GM12878 (cell line): ENCODE measurements around the gene RNF149. TPM values are rescaled to one million over a fixed set of nuclear protein-coding genes. Genes with fewer than 3 reads are reported as not detected.

ENCODE experiments used
- ATAC-seq: fragments of 200-7000 bp; cut with Tn5 transposase; 3 replicates; pipeline ENCODE4 v1.9.1; 2020; ENCODE audit warnings: mild to moderate bottlenecking, moderate library complexity
- BruUV-seq: library from RNA; stranded (reverse); fragments of 400-500 nt; replicated peaks from 2 replicates; lab custom pipeline; 2021; lab: Mats Ljungman, UMichigan
- CTCF ChIA-PET: fragments of 300-600 bp; sonication (Branson Sonifier 250); formaldehyde crosslinking; extraction: SDS; loops from one replicate; lab custom pipeline; 2021; ENCODE audit warnings: inconsistent platforms; lab: Yijun Ruan, JAX
- POLR2A ChIA-PET: fragments of 350-600 bp; formaldehyde crosslinking; extraction: SDS; loops from one replicate; lab custom pipeline; 2021; ENCODE audit warnings: inconsistent platforms; lab: Charles Lee
- RAD21 ChIA-PET: fragments of 300-600 bp; sonication (Branson Sonifier 250); formaldehyde crosslinking; loops from one replicate; lab custom pipeline; 2023; ENCODE audit warnings: antibody characterized with exemption; ENCODE audit not compliant: unreplicated experiment; lab: Charles Lee
- SMC1A ChIA-PET: fragments of 300-600 bp; sonication (Branson Sonifier 250); formaldehyde crosslinking; loops from one replicate; lab custom pipeline; 2023; ENCODE audit not compliant: unreplicated experiment, uncharacterized antibody; lab: Charles Lee
- DNase-seq: peaks from one replicate; pipeline ENCODE4 v3.0.0-alpha.2; 2011; ENCODE audit warnings: low read depth, low spot score
- FAIRE-seq: peaks from 3 replicates; lab custom pipeline; 2011; peaks lifted over from hg19 to GRCh38; lab: Jason Lieb, UNC
- H2AFZ ChIP-seq: 2 replicates; pipeline ENCODE4 v1.6.0; 2011; ENCODE audit warnings: low read depth, low read length, control low read depth; ENCODE audit not compliant: control insufficient read depth
- H3K27ac ChIP-seq: 2 replicates; pipeline ENCODE4 v1.5.1; 2011; ENCODE audit warnings: control low read depth; ENCODE audit not compliant: control insufficient read depth, insufficient read depth
- H3K27me3 ChIP-seq, 2 experiments: replicated peaks in 1 of 2; 2 replicates each; pipeline versions ENCODE4 v1.6.0 to v1.6.1; 2011; ENCODE audit warnings: low read length in 1 of 2; ENCODE audit not compliant: control insufficient read depth in 2 of 2, insufficient read depth in 2 of 2
- H3K36me3 ChIP-seq, 2 experiments: 2 replicates each; pipeline ENCODE4 v1.5.1; 2011; ENCODE audit warnings: low read length in 1 of 2; ENCODE audit not compliant: control insufficient read depth in 2 of 2, insufficient read depth in 2 of 2
- H3K4me1 ChIP-seq: 2 replicates; pipeline ENCODE4 v1.6.1; 2011; ENCODE audit warnings: mild to moderate bottlenecking, low read length, moderate library complexity, mixed read lengths; ENCODE audit not compliant: control insufficient read depth, insufficient read depth
- H3K4me2 ChIP-seq: 2 replicates; pipeline ENCODE4 v1.6.0; 2011; ENCODE audit warnings: control low read depth; ENCODE audit not compliant: control insufficient read depth, insufficient read depth
- H3K4me3 ChIP-seq: fragments of 200-600 bp; sonication (generic); 2 replicates; pipeline ENCODE4 v1.5.1; 2016
- H3K79me2 ChIP-seq: 2 replicates; pipeline ENCODE4 v1.6.0; 2011; ENCODE audit warnings: low read length; ENCODE audit not compliant: control insufficient read depth, insufficient read depth
- H3K9ac ChIP-seq: 2 replicates; pipeline ENCODE4 v1.8.0; 2011; ENCODE audit warnings: low read length, control low read depth, mixed read lengths; ENCODE audit not compliant: control insufficient read depth, insufficient read depth
- H3K9me3 ChIP-seq: replicated peaks from 3 replicates; pipeline ENCODE4 v1.5.1; 2011; ENCODE audit warnings: mild to moderate bottlenecking, low read length; ENCODE audit not compliant: control insufficient read depth, insufficient read depth
- H4K20me1 ChIP-seq: 2 replicates; pipeline ENCODE4 v1.6.0; 2011; ENCODE audit not compliant: control insufficient read depth, insufficient read depth
- ASH2L ChIP-seq: fragments of 300-600, 200-600 bp; sonication (generic); IDR thresholded peaks from 2 replicates; pipeline ENCODE4 v1.6.1; 2017; ENCODE audit warnings: low read depth, mild to moderate bottlenecking, borderline replicate concordance
- BCL11A ChIP-seq: IDR thresholded peaks from 2 replicates; pipeline ENCODE4 v1.6.1; 2011; ENCODE audit warnings: low read depth, low read length
- BHLHE40 ChIP-seq, 2 experiments: fragments of 450-650 bp in 1 of 2; IDR thresholded peaks; 2 replicates each; pipeline ENCODE4 v1.6.1; 2011 to 2017; ENCODE audit warnings: low read depth in 2 of 2, borderline replicate concordance in 1 of 2, improper control_type of control experiment in 1 of 2, low read length in 1 of 2, mild to moderate bottlenecking in 1 of 2
- BRCA1 ChIP-seq: IDR thresholded peaks from 2 replicates; pipeline ENCODE4 v1.6.1; 2011; ENCODE audit warnings: low read depth, low read length, improper control_type of control experiment
- EED ChIP-seq: sonication (generic); IDR thresholded peaks from 2 replicates; pipeline ENCODE4 v1.6.1; 2016; ENCODE audit warnings: antibody characterized with exemption, low read depth
- HDAC6 ChIP-seq: fragments of 200-600 bp; sonication (generic); IDR thresholded peaks from one replicate; pipeline ENCODE4 v1.8.0; 2017; ENCODE audit warnings: antibody characterized with exemption; ENCODE audit not compliant: unreplicated experiment
- IRF4 ChIP-seq: IDR thresholded peaks from 2 replicates; pipeline ENCODE4 v1.6.1; 2011; ENCODE audit warnings: low read depth, low read length
- KAT2A ChIP-seq: conservative IDR thresholded peaks from 2 replicates; pipeline ENCODE4 v1.6.1; 2011; ENCODE audit warnings: low read depth, low read length; ENCODE audit not compliant: control insufficient read depth
- NFYB ChIP-seq: IDR thresholded peaks from 2 replicates; pipeline ENCODE4 v1.6.1; 2011; ENCODE audit warnings: low read depth, mild to moderate bottlenecking, low read length, improper control_type of control experiment, moderate library complexity; ENCODE audit not compliant: insufficient read depth
- RAD51 ChIP-seq: fragments of 450-650 bp; IDR thresholded peaks from 2 replicates; pipeline ENCODE4 v1.6.1; 2016; ENCODE audit warnings: moderate library complexity, mild to moderate bottlenecking, inconsistent platforms
- SIN3A ChIP-seq: IDR thresholded peaks from 2 replicates; pipeline ENCODE4 v1.6.1; 2012; ENCODE audit warnings: low read depth, low read length, improper control_type of control experiment
- STAT1 ChIP-seq: fragments of 450-650 bp; conservative IDR thresholded peaks from 2 replicates; pipeline ENCODE4 v1.6.1; 2014; ENCODE audit warnings: antibody characterized with exemption, mild to moderate bottlenecking
- TAF1 ChIP-seq: IDR thresholded peaks from 2 replicates; pipeline ENCODE4 v1.6.1; 2011; ENCODE audit warnings: mild to moderate bottlenecking, low read depth, low read length, borderline replicate concordance
- TCF12 ChIP-seq: IDR thresholded peaks from 2 replicates; pipeline ENCODE4 v1.6.1; 2011; ENCODE audit warnings: low read depth, mild to moderate bottlenecking, low read length
- WGBS: methylation state at CpG from one replicate; pipeline ENCODE4 v1.1.6; 2016; ENCODE audit warnings: low lambda C conversion rate; ENCODE audit not compliant: insufficient replicate concordance, insufficient coverage; ENCODE audit errors: missing lambda C conversion rate; 5-methylcytosine and 5-hydroxymethylcytosine counted together
- in situ Hi-C: fragments of 300-500 bp; cut with MboI; formaldehyde crosslinking; loops from 9 replicates; pipeline ENCODE4 v1.14.3; 2018; ENCODE audit warnings: mixed read lengths
- intact Hi-C: fragments of 100-400 bp; cut with micrococcal nuclease; formaldehyde crosslinking; loops from one replicate; pipeline ENCODE4 v1.14.2; 2022; ENCODE audit not compliant: unreplicated experiment
- polyA plus RNA-seq, 11 experiments: library from polyadenylated mRNA; depleted of rRNA in 4 of 11; unstranded in 6 of 11; stranded (reverse) in 5 of 11; fragments of >200 nt; fragmentation: Nextera tagmentation in 4 of 11; fragmentation: Illumina TruSeq in 1 of 11; extraction: Ambion mirVana in 4 of 11; extraction: Trizol in 1 of 11; gene quantifications; 1 replicate in 1 of 11; 2 replicates in 10 of 11; pipeline versions ENCODE4 v1.2.1 to v1.2.3, GENCODE V29; 2011 to 2016; ENCODE audit warnings: inconsistent platforms in 2 of 11, missing spikeins in 2 of 11, low read depth in 1 of 11
- total RNA-seq, 4 experiments: library from RNA; depleted of rRNA in 3 of 4; stranded (reverse); fragments of >200 nt in 3 of 4; fragmentation: Illumina TruSeq in 1 of 4; extraction: Trizol in 1 of 4; gene quantifications; 2 replicates each; pipeline versions ENCODE4 v1.2.1 to v1.2.3, GENCODE V29; 2013 to 2021
- TF ChIP-seq, protein P1 (sequence below): fragments of 450-650 bp; formaldehyde crosslinking; IDR thresholded peaks from 2 replicates; pipeline ENCODE4 v1.4.0; 2020; ENCODE audit warnings: mild to moderate bottlenecking, moderate library complexity
- TF ChIP-seq, protein P2 (sequence below): IDR thresholded peaks from 2 replicates; pipeline ENCODE4 v1.6.1; 2012; ENCODE audit warnings: low read length, inconsistent platforms

The RNF149 gene
- total and polyA plus RNA-seq, 10 of the 15 experiments (the other 5 are each of a cell fraction or from before 2014, with no cell fraction given), result 5.2 to 38.4 (median 16.3) TPM

DNA sequence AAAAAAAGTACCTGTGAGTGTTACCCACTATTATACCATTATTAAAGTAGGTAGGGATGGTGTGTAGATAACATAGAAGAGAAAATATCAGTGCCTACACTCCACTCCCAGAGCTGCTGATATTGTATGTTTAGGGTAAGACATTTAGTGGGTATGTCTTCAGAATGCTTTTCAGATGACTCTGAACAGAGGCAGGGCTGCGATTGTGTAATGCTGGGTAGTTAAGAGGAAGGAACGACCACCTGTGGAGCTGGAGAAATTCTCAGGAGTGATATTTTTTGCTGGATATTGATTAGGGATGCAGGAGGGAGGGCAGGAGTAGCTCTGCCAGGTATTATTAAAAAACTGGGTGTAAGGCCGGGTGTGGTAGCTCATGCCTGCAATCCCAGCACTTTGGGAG is 53.0 kb downstream of the RNF149 start:
- peaks cover 7% of the 10 kb centered on the region for H3K4me1 ChIP-seq
- SMC1A ChIA-PET, result interaction anchor here (0.6 to 1.3 kb wide), 3 partner anchors 46 to 219 kb away, joined by 3 read pairs; no protein-coding TSS in a partner anchor
- no peak overlapping the region for H3K4me3 ChIP-seq
- H3K4me2 ChIP-seq, result no peak overlapping the region
- intact Hi-C loops, result no loop called here
- H3K27me3 ChIP-seq, result no peaks in the 10 kb centered on the region
- BruUV-seq, result no TSS peak
- CTCF ChIA-PET, result interaction anchor here (0.6 to 1.7 kb wide), 3 partner anchors 11 to 722 kb away, joined by 3 read pairs; no protein-coding TSS in a partner anchor
- no peak overlapping the region for H2AFZ ChIP-seq
- H3K79me2 ChIP-seq, result peaks cover 34% of the 10 kb centered on the region
- WGBS, result 98% methylated on average over 3 of the region's 3 CpGs
- POLR2A ChIA-PET, result interaction anchor here (0.6 to 1.3 kb wide), 2 partner anchors 9 to 14 kb away, joined by 3 read pairs; no protein-coding TSS in a partner anchor
- no peak for TF ChIP-seq BCL11A
- no peak for TF ChIP-seq NFYB
- no peak for TF ChIP-seq BHLHE40 (IDR thresholded peaks at IDR 0.05; ENCODE audit: borderline replicate concordance in 1 of 2, low read depth in 2 of 2, low read length in 1 of 2)
- no peak for TF ChIP-seq BRCA1
- TF ChIP-seq KAT2A, result no peak
- TF ChIP-seq IRF4, result no peak
- TF ChIP-seq SIN3A, result no peak
- TF ChIP-seq, protein P1, sequence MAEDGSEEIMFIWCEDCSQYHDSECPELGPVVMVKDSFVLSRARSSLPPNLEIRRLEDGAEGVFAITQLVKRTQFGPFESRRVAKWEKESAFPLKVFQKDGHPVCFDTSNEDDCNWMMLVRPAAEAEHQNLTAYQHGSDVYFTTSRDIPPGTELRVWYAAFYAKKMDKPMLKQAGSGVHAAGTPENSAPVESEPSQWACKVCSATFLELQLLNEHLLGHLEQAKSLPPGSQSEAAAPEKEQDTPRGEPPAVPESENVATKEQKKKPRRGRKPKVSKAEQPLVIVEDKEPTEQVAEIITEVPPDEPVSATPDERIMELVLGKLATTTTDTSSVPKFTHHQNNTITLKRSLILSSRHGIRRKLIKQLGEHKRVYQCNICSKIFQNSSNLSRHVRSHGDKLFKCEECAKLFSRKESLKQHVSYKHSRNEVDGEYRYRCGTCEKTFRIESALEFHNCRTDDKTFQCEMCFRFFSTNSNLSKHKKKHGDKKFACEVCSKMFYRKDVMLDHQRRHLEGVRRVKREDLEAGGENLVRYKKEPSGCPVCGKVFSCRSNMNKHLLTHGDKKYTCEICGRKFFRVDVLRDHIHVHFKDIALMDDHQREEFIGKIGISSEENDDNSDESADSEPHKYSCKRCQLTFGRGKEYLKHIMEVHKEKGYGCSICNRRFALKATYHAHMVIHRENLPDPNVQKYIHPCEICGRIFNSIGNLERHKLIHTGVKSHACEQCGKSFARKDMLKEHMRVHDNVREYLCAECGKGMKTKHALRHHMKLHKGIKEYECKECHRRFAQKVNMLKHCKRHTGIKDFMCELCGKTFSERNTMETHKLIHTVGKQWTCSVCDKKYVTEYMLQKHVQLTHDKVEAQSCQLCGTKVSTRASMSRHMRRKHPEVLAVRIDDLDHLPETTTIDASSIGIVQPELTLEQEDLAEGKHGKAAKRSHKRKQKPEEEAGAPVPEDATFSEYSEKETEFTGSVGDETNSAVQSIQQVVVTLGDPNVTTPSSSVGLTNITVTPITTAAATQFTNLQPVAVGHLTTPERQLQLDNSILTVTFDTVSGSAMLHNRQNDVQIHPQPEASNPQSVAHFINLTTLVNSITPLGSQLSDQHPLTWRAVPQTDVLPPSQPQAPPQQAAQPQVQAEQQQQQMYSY, result no peak
- no peak for TF ChIP-seq ASH2L
- no peak for TF ChIP-seq EED
- no peak for TF ChIP-seq RAD51
- TF ChIP-seq, protein P2, sequence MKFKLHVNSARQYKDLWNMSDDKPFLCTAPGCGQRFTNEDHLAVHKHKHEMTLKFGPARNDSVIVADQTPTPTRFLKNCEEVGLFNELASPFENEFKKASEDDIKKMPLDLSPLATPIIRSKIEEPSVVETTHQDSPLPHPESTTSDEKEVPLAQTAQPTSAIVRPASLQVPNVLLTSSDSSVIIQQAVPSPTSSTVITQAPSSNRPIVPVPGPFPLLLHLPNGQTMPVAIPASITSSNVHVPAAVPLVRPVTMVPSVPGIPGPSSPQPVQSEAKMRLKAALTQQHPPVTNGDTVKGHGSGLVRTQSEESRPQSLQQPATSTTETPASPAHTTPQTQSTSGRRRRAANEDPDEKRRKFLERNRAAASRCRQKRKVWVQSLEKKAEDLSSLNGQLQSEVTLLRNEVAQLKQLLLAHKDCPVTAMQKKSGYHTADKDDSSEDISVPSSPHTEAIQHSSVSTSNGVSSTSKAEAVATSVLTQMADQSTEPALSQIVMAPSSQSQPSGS, result no peak
- TF ChIP-seq TAF1, result no peak
- TF ChIP-seq HDAC6, result no peak
- TF ChIP-seq TCF12, result no peak
- no peak for TF ChIP-seq STAT1
- peaks cover 3% of the 10 kb centered on the region; the same call in 1 of the 2 replicates for H4K20me1 ChIP-seq
- RAD21 ChIA-PET, result interaction anchor here (1.0 kb wide), 1 partner anchor 15 kb away, joined by 3 read pairs; no protein-coding TSS in a partner anchor
- peaks cover 0 to 6% of the 10 kb centered on the region in 2 experiments; a peak in 2 of 4 replicates for H3K36me3 ChIP-seq
- DNase-seq (no peak), ATAC-seq (no peak), FAIRE-seq (no peak)
- no peak overlapping the region for H3K9ac ChIP-seq
- H3K9me3 ChIP-seq, result no peaks in the 10 kb centered on the region
- H3K27ac ChIP-seq, result no peak overlapping the region
- in situ Hi-C loops, result no loop called here
